Gastroesophageal sphincter (tissue), 3 donors: ENCODE data around the gene PRR36.

Experiments used
- POLR2AphosphoS5 ChIP-seq: sonication (generic); formaldehyde crosslinking; IDR thresholded peaks from one replicate; pipeline ENCODE4 v1.6.1; 2017; ENCODE audit warnings: antibody characterized with exemption
- TF ChIP-seq, protein P1 (sequence below), 4 experiments: fragments of 200-600 bp in 2 of 4; fragments of 450-650 bp in 2 of 4; sonication (generic) in 1 of 4; IDR thresholded peaks; one replicate each; pipeline ENCODE4 v1.5.1; 2017 to 2019; ENCODE audit warnings: antibody characterized with exemption in 4 of 4, mild to moderate bottlenecking in 2 of 4, moderate library complexity in 2 of 4

DNA sequence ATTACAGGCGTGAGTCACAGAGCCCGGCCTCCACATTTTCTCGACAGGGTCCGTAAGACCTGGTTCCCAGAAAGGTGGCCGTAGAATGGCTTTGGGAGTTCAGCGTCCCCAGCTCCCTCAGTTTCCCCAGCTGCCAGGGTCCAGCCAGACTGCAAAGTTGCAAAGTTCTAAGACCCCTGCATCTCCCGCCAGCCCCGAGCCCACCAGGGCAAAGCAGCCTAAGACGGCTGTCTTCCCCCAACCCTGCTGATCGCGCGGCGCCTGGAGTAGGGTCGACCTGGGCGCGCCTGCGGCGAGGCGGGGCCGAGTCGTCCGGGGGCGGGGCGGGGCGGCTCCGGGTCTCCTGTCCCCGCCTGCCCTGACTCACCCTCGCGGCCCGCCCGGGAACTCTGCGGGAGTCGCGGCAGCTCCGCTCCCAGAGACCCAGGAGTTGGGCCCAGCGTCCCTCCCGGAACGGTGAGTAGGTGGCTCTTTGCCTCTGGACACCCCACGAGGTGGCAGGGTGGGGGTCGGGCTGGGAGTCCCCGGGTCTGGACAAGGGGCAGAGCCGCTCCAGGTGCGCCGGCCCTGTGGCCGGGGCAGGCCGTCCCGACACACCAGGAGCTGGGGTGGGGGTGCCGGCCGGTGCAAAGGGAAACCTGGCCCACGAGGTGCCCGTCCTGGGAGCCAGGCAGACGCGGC lies 14.1 kb upstream of the PRR36 start, which contains the start of gene LRRC8E:
- no peak for TF ChIP-seq POLR2AphosphoS5
- TF ChIP-seq, protein P1, sequence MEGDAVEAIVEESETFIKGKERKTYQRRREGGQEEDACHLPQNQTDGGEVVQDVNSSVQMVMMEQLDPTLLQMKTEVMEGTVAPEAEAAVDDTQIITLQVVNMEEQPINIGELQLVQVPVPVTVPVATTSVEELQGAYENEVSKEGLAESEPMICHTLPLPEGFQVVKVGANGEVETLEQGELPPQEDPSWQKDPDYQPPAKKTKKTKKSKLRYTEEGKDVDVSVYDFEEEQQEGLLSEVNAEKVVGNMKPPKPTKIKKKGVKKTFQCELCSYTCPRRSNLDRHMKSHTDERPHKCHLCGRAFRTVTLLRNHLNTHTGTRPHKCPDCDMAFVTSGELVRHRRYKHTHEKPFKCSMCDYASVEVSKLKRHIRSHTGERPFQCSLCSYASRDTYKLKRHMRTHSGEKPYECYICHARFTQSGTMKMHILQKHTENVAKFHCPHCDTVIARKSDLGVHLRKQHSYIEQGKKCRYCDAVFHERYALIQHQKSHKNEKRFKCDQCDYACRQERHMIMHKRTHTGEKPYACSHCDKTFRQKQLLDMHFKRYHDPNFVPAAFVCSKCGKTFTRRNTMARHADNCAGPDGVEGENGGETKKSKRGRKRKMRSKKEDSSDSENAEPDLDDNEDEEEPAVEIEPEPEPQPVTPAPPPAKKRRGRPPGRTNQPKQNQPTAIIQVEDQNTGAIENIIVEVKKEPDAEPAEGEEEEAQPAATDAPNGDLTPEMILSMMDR (IDR thresholded peaks at IDR 0.05): no peak
